ENCODE data around the gene MROH7.
"Not testable (repeated sequence)": the region's sequence is repeated elsewhere in the genome, so short reads cannot be mapped to it uniquely, and the experiment has no call there.

Gene MROH7

DNA sequence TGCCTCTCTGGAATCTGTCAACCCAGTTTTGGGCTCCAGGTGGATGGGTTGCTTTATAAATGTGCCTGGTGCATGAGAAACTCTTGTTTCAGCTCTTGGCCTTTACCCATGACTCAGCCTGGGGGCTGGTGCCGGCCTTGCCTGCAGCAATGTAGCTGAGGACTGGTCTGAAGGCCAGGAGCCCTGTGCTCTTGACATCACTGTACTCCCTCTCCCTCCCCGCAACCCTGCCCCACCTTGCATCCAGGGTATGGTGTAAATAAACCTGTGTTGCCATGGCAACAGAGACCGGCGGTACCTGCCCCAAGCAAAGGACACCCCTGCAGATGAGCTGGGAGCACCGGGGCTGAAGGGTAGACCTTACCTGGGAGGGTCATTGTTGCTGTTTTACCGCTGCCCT, 31.5 kb upstream of the MROH7 start:
- DNase-seq (ENCODE audit: low spot score): no peak

DNA sequence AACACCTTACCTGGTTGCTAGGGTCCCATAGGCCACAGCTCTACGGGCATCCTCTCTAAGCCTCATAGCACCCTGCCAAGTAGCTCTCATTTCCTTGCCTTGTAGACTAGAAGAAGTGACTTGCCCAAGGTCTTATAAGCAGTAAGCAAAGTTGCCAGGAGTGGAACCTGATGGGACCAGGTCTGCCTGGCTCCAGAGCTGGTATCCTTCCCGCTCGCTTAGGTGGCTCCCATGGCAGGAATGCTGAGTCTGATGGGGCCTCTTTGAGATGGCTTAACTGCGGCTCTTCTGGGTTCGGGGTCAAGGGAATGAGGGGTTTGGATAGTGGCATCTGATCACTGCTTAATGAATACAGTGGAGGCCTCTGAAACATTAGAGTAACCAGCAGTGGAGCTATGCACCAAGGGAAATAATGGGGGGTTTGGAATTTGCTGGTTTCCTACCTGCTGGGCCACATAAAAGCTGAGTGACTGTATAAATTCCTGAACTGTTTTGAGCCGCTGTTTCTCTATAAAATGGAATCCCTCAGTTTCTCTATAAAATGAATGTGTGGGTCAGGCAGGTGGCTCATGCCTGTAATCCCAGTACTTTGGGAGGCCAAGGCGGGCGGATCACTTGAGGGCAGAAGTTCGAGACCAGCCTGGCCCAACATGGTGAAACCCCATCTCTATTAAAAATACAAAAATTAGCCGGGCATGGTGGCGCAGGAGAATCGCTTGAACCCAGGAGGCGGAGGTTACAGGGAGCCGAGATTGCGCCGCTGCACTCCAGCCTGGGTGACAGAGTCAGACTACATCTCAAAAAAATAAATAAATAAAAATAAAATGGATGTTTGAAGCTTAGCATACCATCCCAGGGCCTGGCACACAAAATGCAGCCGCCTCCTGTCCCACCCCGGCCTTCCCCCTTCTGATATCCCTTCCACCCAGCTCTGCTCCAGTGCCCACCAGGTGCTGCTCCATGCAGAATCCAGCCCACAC, 30.7 kb upstream of the MROH7 start:
- DNase-seq (ENCODE audit: low spot score): no peak

DNA sequence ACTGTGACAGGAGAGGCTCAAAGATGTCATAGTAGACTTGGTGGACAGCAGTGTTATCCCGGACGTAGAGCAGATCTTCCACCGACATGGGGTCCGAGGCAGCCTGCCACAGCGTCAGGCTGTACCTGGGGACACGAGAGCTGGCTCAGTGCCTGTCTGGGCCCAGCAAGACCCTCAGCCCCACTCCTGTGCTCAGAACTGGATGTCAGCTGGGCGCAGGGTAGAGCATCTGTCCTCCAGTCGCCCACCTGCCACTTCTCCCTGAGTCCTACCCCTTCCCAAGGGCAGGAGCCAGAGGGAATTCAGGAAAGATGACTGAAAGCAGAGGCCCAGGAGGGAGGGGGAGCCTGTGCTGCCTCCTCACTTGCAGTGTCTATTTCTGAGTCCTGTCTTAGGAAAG, 30.0 kb upstream of the MROH7 start:
- no peak for DNase-seq (ENCODE audit: low spot score)

DNA sequence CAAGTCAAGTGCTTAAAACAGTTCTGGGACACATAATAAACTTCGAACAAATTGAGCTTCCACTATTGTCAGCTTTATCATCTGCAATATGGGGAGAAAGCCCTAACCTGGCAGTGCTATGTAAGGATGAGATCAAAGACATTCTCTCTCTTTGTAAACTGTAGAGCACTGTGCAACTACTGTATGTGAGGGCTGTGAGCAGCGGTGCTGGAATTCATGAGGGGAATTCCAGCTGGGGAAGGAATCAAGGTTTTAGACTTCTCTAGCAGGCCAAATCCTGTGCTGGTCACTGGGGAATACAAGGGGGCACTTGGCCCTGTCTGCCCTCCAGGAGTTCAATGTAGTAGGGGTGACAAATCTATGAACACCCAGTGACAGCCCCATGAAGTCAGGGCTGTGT, 27.6 kb upstream of the MROH7 start:
- DNase-seq (ENCODE audit: low spot score): no peak

DNA sequence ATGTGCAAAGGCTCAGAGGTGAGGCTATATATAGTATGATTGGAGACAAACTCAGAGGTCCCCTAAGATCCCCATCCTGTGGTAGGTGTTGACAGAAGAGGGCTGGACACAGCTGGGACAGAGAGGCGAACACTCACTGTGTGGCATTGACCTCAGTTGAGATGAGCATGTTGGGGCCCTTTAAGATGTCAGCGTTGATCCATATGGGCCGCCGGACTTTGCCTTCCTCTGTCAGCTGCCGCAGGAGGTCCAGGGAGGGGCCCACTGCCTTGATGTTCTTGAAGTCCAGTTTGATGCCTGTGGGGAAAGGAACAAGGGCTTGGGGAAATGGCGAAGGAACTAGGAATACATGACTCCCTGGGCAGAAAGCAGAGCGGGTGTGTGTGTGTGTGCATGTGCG, 27.0 kb upstream of the MROH7 start:
- no peak for DNase-seq (ENCODE audit: low spot score)

DNA sequence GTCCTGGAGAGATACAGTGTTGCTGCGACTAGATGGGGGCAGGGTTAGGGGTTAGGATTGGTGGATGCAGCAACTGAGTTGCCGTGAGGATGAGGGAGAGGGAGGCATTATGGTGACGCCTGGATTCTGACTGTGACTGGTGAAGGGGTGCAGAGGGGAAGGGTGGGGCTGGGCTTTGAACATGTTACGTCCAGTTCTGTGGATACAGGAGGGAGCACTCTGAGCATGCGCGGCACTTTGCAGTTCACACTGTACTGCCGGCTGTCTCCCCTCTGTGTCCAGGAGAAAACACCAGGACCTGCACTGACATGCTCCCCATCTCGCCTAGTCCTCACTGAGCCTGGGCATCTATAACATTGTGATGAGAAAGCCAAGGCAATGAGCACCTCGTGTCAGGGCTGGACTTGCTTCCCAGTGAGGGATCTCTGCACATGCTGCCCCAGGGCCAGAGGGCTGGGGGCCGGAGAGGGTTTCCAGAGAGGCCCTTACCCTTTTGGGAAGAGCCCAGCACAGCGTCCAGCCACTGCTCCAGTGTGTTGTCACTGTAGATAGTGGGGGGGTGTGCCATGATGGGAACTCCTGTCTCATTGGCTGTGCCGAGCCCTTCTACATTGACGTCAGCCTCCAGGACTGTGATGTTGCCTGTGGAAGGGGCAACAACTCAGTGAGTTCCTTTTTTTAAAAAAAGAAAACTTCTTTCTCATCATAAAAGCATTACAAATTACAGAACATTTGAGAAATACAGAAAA, 25.9 kb upstream of the MROH7 start:
- no peak for DNase-seq (ENCODE audit: low spot score)

DNA sequence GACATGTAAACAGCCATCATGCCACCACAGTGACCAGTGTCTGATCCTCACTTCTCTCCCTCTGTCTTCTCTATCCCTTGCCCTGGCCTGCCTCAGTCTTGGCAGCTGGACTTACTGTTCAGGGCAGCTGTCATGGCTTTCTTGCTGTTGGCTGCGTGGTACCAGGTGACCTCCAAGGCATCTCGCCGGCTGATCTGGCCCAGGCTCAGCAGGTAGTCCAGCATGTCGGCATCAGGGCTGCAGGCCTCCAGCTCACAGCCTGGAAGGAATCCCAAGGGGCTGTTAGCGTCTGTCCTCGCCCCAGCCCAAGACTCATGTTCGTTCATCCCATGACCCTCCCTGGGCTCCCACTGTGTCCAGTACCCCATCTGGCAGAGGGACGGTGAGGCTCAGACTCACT, 21.8 kb upstream of the MROH7 start:
- no peak for DNase-seq (ENCODE audit: low spot score)

DNA sequence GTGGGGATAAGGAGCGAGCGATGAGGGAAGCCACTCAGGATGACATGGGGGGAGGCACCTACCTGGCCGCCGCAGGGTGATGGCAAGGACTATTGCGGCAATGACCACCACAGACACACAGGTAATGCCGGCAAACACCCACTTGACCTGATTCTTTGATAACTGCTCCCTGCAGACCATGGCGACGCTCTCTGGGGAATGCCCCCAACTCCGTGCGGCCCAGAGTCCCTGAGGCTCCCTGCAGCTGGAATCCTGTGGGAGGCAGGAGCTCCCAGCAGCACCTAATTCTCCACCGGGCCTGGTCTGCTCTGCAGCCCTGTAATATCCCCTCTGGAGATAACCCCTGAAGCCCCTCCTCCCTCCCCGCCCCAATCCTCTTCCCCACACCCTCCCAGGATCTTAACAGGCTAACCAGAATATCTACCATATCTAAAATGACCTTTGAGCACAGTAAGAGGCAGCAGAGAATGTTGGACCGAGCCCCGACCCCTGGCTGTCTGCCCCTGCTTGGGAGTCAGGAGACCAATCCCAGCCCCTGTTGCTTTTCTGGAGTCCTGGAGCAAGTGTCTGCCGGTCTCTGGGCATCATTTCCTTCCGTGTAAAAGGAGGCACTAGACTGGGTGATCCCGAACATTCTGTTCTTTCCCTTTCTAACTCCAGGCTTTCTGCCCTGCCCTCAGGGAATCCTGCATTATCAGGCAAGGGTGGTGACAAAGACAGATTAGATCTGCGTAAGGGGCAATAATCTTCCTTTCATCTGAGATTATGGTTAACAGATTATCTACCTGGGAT, 18.2 kb upstream of the MROH7 start, which contains the start of gene FAM151A:
Gene FAM151A (minus strand): TSS at position 310 of the 792 bp plus-strand sequence. CDS start 130 bp downstream, at position 180.
- DNase-seq (ENCODE audit: low spot score): no peak

DNA sequence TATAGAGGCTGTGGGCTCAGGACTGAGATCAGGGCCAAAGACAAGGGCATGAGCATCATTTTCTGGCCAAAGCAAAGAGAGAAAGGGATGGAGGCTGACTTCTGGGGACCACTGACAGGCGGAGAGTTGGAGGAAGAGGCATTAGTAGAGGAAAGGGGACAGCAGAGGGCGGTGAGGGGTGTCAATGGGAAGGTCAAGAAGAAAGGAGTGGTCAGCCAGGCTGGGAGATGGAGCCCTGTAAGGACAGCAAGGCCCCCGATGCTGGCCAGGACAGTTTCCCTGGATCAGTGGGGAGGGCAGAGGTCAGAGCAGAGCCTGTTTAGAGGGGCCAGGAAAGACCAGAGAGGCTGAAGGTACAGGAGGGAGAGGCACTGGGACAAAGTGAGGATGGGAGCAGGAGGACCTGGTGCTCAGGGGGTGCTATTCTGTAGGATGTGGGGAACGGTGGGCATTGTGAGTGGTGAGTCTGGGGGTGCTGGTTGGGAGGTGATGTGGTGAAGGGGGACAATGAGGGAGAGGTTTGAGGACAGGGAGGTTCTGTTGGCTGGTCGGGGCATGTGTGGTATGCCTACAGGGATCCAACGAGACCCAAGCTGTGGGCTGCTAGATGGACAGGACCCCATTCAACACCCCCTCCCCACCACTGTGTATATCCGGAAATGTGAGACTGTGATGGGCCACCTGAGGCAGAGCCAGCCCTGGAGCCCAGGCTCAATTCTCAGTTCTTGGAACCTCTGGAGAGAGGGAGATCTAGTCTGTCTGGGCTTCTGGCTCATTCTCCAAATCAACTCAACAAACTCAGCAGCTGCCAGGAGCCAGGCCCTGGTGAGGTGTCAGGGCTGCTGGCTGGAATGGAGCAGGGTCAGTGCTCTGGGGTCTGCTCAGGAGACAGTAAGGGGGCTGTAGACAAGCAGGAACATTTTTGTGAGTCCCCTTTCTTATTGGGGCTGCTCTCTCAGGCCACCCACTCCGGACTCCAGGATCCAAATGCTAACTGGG, 16.8 kb upstream of the MROH7 start:
- DNase-seq (ENCODE audit: low spot score): no peak

DNA sequence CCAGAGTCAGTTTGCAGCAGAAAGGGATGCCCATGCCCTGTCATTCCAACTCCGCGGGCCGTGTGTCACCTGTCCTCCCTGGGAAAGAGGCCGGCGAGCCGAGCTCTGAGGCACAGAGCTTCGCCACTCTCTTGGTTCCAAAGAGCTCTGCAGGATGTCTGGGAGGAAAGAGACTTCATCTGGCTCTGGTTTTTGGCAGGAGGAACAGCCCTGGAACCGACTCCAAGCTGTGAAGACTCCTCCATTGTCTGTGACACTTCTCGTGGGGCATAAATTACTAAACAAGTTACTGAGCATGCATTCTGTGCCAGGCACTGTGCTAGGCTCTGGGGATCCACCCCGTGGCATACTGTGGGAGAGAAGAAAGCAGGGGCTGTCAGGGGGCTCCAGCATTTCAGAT, 14.4 kb upstream of the MROH7 start:
- DNase-seq (ENCODE audit: low spot score): no peak

DNA sequence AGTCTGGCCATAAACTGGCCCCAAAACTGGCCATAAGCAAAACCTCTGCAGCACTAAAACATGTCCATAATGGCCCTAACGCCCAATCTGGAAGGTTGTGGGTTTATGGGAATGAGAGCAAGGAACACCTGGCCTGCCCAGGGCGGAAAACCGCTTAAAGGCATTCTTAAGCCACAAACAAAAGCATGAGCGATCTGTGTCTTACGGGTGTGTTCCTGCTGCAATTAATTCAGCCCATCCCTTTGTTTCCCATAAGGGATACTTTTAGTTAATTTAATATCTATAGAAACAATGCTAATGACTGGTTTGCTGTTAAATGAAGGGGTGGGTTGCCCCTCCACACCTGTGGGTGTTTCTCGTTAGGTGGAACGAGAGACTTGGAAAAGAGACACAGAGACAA, 5.8 kb upstream of the MROH7 start:
- DNase-seq (ENCODE audit: low spot score): not testable (repeated sequence)

DNA sequence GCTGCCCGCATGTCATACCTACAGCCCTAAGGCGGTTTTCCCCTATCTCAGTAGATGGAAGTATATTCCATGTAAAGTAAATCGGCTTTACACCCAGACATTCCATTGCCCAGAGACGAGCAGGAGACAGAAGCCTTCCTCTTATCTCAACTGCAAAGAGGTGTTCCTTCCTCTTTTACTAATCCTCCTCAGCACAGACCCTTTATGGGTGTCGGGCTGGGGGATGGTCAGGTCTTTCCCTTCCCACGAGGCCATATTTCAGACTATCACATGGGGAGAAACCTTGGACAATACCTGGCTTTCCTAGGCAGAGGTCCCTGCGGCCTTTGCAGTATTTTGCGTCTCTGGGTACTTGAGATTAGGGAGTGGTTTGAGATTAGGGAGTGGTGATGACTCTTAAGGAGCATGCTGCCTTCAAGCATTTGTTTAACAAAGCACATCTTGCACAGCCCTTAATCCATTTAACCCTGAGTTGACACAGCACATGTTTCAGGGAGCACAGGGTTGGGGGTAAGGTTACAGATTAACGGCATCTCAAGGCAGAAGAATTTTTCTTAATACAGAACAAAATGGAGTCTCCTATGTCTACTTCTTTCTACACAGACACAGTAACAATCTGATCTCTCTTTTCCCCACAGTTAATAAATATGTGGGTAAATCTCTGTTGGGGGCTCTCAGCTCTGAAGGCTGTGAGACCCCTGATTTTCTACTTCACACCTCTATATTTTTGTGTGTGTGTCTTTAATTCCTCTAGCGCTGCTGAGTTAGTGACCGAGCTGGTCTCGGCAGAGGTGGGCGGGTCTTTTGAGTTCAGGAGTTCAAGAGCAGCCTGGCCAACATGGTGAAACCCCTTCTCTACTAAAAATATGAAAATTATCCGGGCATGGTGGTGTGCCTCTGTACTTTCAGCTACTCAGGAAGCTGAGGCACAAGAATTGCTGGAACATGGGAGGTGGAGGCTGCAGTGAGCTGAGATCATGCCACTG, 4.8 kb upstream of the MROH7 start:
- not testable (repeated sequence) for DNase-seq (ENCODE audit: low spot score)

DNA sequence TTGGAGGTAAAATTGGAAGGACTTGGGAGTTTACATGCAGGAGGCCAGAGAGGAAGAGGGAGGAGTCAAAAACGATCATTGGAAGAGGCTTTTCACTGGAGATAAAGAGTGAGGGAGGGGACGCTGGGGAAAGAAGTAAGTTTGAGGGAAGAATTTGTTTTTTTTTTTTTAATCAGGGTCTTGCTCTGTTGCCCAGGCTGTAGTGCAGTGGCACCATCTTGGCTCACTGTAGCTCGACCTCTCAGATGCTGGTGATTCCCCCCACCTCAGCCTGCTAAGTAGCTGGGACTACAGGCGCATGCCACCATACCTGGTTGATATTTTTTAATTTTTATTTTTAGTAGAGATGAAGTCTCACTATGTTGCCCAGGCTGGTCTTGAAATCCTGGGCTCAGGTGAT, 1.2 kb upstream of the MROH7 start:
- no peak for DNase-seq (ENCODE audit: low spot score)

DNA sequence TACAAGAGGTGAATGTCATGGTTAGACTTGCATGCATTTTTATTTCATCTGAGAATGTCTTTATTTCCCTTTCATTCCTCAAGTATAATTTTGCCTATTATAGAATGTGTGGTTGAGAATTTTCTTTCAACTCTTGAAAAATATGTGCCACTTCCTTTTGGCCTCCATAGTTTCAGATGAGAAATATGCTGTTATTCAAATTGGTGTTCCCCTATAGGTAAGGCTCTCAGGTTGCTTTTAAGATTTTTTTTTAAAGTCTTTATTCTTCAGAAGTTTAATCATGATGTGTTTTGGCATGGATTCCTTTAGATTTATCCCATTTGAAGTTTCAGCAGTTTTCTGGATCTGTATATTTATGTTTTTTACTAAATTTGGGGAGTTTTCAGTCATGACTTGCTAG, 2.1 kb downstream of the MROH7 start:
- DNase-seq (ENCODE audit: low spot score): no peak

DNA sequence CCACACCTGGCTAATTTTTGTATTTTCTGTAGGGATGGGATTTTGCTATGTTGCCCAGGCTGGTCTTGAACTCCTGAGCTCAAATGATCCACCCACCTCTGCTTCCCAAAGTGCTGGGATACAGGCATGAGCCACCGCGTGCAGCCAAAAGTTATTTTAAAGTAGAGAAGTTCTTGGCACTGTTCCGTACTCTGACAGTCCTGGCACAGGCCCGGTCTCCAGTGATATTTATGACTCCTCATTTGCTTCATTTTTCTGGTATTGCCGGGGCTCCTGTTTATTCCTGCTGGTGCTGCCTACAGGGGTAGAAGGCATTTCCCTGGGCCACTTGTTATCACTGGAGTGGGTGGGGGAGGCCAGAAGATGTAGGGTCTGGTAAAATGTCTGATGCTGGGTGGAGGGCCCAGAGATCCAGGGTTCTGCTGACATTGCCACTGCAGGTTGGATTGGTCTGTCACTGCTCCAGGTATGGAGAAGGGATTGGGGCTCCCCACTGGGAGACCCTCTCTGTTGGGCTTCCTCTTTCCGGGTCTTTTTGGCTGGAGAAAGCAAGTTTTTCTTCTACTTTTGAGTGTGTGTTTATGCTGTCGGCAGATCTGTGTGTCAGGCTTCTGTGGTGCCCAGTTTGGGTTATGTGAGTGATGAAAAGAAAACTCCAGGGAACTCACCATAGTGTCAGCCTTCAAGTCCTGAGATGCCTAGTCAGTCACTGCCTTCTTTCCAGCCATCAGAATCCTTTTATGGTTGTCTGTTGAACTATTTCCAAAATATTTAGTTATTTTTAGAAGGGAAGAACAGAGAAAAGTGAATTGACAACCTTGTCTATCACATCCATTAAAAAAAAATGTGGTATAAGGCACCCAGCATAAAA, 4.5 kb downstream of the MROH7 start:
- DNase-seq (ENCODE audit: low spot score): no peak

DNA sequence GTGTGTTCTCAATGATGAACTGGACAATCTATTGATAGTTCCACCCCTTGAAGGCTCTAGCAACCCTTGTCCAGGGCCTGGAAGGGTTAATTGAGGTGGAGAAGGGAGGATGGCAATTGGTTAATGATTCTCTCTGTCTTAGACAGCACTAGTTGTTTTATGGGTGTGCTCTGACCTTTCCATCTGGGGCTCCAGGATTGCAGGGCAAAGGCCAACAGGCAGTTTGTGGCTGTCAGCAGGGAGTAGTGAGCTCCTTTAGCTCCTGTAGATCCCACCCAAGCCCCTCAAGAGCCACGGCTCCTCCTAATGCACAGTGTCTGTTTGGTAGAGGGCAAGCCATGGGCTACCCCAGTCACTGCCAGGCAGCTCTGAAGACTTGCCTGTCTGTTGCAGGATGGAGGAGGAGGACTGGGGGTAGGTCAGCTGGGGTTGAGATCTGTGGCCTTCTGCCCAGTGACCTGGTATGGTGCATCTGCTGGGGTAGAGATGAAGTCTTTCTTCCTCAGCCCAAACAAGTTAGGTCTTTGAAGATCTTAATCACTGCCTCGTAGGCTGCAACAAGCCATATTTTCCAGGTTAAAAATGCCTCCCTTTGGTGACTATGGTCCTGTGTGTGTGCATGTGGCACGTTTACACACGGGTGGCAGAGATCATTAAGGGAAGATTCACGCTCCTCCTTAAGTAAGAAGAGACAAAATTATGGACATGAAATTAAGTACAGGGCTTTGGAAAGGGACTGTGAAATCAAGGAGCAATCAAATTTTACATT, 7.7 kb downstream of the MROH7 start:
- no peak for DNase-seq (ENCODE audit: low spot score)

DNA sequence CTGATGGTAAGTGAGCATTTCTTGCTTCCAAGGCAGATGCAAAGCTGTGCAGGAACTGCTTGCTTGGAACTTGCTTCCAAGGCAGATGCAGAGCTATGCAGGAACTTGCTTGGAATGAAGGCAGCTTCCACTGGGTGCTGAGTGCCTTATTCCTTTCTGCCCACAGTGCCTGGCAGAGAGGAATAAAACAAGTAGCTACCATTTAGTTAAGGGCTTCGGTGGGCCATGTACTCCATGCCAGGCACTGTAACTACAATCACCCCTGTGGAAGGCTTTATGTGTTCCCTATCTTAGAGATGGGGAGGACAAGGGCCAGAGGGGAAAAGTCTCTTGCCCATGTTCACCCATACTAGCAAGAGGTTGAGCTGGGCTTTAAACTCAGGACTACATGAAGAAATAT, 8.3 kb downstream of the MROH7 start:
- DNase-seq (ENCODE audit: low spot score): no peak

DNA sequence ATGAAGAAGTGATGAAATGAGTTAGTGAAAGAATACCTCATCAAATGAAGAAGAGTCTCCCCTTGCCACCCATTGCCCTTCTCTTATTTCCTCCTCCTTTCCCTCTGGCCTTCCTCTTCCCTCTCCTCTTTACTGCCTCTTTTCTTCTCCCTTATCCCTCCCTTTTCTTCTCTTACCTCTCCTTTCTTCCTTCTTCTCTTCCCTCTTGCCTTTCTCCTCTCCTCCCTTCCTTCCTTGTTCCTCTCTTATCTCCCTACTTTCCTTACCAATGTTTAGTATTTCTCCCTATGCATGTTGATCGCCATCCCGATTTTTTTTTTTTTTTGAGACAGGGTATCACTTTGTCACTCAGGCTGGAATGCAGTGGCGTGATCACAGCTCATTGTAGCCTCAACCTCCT, 8.8 kb downstream of the MROH7 start:
- no peak for DNase-seq (ENCODE audit: low spot score)

Data from hepatic stellate cell (primary cell).